Measurements from ENCODE around the gene PCGF6. TPM values are rescaled to one million over a fixed set of nuclear protein-coding genes. Genes with fewer than 3 reads are reported as not detected.

PCGF6 gene
- polyA plus RNA-seq, 1 experiment, result 3.5 TPM

- POLR2A ChIA-PET, result interaction anchor here (0.6 kb wide), 1 partner anchor 299 kb away, joined by 3 read pairs; no protein-coding TSS in a partner anchor
- no peak for TF ChIP-seq CTCF (IDR thresholded peaks at IDR 0.05; ENCODE audit: insufficient read depth, low read depth, low read length)
- CTCF ChIA-PET, result interaction anchor here (1.0 kb wide), 2 partner anchors 9 to 359 kb away, joined by 3 to 4 read pairs; partner anchors contain the start of gene CNNM2
- DNase-seq (ENCODE audit: low read depth), result no peak
- no peaks in the 10 kb centered on the region for H3K36me3 ChIP-seq (ENCODE audit: control insufficient read depth, insufficient read depth, low read length)
- H3K4me3 ChIP-seq (ENCODE audit: low read depth, low read length), result peak within 1 kb of the TSS; percentile 38
- peaks cover 13% of the 10 kb centered on the region for H3K27me3 ChIP-seq (ENCODE audit: control insufficient read depth, insufficient read depth, low read length)
Observed at GRCh38 chr10:103276896-103277712, 73.8 kb downstream of the PCGF6 start, which contains the start of gene INA. TSS of gene INA (plus strand) at chr10:103277138. CDS start at chr10:103277212, 74 bp downstream.

- no peak for DNase-seq (ENCODE audit: low read depth)
- CTCF ChIA-PET, result interaction anchor here (1.0 kb wide), 1 partner anchor 8 kb away, joined by 4 read pairs; no protein-coding TSS in a partner anchor
- Histone ChIP-seq H3K27me3 (ENCODE audit: control insufficient read depth, insufficient read depth, low read length) (peaks cover 13% of the 10 kb centered on the region), H3K4me3 (ENCODE audit: low read depth, low read length) (peak overlapping the region; percentile 38; the same call in 1 of the 2 replicates), H3K36me3 (ENCODE audit: control insufficient read depth, insufficient read depth, low read length) (no peaks in the 10 kb centered on the region)
- TF ChIP-seq CTCF (IDR thresholded peaks at IDR 0.05; ENCODE audit: insufficient read depth, low read depth, low read length), result no peak
- POLR2A ChIA-PET, result no interaction called here
Observed at GRCh38 chr10:103276251-103276895, 74.6 kb downstream of the PCGF6 start.

- CTCF ChIA-PET, result interaction anchor here (0.9 to 1.0 kb wide), 2 partner anchors 19 to 22 kb away, joined by 3 read pairs; no protein-coding TSS in a partner anchor
- DNase-seq (ENCODE audit: low read depth), result peak; percentile 100
- TF ChIP-seq CTCF (IDR thresholded peaks at IDR 0.05; ENCODE audit: insufficient read depth, low read depth, low read length), result no peak
- POLR2A ChIA-PET, result interaction anchor here (0.6 kb wide), 1 partner anchor 348 kb away, joined by 10 read pairs; no protein-coding TSS in a partner anchor
- no peak overlapping the region for H3K4me3 ChIP-seq (ENCODE audit: low read depth, low read length)
- no peaks in the 10 kb centered on the region for H3K36me3 ChIP-seq (ENCODE audit: control insufficient read depth, insufficient read depth, low read length)
- H3K27me3 ChIP-seq (ENCODE audit: control insufficient read depth, insufficient read depth, low read length), result peaks cover 11% of the 10 kb centered on the region
Observed at GRCh38 chr10:103273041-103273441, 77.9 kb downstream of the PCGF6 start.

GRCh38 chr10:103265717-103266329 is 85.1 kb downstream of the PCGF6 start:
- POLR2A ChIA-PET, result no interaction called here
- Histone ChIP-seq H3K27me3 (ENCODE audit: control insufficient read depth, insufficient read depth, low read length) (no peaks in the 10 kb centered on the region), H3K36me3 (ENCODE audit: control insufficient read depth, insufficient read depth, low read length) (no peaks in the 10 kb centered on the region), H3K4me3 (ENCODE audit: low read depth, low read length) (no peak overlapping the region)
- TF ChIP-seq CTCF (IDR thresholded peaks at IDR 0.05; ENCODE audit: insufficient read depth, low read depth, low read length), result no peak
- no peak for DNase-seq (ENCODE audit: low read depth)
- CTCF ChIA-PET, result interaction anchor here (0.9 kb wide), 2 partner anchors 13 to 21 kb away, joined by 3 read pairs; no protein-coding TSS in a partner anchor

Data from BJ (cell line).